Globus pallidus (tissue), 1 donor: ENCODE data around the gene LCNL1.
"Not testable (repeated sequence)": the region's sequence is repeated elsewhere in the genome, so short reads cannot be mapped to it uniquely, and the experiment has no call there.

Source experiments
- DNase-seq: peaks from one replicate; pipeline ENCODE4 v3.0.0-alpha.2; 2015; ENCODE audit warnings: low spot score

LCNL1 gene

DNA sequence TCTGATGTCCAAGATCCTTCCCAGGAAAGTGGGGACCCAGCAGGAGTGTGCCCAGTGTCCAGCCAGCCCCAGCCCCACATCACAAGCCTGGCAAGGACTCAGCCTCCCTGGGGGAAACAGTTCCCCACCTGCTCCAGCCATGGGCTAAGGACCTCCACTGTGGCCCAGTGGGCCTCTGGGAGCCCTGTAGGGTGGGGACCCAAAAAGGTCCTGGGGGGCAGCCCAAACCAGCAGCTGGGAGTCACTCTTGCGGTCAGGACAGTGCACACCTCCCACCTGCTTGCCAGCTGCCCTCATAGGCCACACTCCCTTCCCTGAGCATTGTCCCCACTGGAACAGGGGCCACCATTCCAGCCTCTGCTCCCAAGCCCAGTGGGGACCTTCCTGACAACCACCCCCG, 43.6 kb downstream of the LCNL1 start:
- DNase-seq = no peak

- peak; percentile 54 for DNase-seq
These were observed 44.0 kb downstream of the LCNL1 start for GRCh38 chr9:137026828-137027227.

DNA sequence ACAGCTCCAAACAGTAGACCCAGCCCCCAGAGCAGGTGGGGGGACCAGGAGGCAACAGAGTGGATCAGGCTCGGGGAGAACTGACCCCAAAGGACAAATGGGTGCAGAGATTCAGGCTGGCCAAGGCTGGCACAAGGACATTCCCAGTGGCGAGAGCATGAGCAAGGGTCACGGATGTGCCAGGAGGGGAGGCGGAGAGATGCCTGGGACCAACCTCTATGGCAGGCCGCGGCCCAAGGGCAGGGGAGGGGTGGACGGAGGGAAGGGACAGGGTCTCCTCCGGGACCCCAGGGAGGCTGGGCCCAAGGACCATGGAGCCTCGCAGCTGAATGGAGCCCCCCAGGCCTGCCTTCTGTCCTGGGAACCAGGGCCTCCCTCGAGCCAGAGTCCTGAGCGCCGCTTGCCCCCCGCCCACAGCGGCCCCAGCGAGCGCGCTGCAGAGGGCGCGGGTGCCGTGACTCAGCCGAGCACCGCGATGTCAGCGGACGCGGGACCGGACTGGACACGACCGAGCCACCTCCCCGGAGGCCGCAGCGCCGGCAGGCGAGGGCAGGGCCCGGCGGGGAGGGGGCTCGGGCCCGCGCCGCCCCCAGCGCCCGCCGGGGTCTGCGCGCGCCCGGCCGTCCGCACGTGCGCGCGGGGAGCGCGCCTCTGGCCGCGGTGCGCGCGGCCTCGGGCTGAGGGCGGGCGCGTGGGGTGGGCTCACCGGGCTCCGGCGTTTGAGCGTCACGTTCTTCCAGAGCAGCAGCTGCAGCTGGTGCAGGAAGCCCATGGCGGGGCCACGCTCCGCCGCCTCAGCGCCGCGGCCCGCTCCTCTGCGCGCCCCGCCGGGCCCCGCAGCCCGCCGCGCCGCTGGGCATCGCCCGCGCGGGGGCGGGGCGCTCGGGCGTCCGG, 44.8 kb downstream of the LCNL1 start, which contains the start of gene ABCA2:
ABCA2 (minus strand) TSS at position 869 of the 894 bp plus-strand sequence; CDS start at position 772, 97 bp downstream.
- DNase-seq = peak; percentile 44

DNA sequence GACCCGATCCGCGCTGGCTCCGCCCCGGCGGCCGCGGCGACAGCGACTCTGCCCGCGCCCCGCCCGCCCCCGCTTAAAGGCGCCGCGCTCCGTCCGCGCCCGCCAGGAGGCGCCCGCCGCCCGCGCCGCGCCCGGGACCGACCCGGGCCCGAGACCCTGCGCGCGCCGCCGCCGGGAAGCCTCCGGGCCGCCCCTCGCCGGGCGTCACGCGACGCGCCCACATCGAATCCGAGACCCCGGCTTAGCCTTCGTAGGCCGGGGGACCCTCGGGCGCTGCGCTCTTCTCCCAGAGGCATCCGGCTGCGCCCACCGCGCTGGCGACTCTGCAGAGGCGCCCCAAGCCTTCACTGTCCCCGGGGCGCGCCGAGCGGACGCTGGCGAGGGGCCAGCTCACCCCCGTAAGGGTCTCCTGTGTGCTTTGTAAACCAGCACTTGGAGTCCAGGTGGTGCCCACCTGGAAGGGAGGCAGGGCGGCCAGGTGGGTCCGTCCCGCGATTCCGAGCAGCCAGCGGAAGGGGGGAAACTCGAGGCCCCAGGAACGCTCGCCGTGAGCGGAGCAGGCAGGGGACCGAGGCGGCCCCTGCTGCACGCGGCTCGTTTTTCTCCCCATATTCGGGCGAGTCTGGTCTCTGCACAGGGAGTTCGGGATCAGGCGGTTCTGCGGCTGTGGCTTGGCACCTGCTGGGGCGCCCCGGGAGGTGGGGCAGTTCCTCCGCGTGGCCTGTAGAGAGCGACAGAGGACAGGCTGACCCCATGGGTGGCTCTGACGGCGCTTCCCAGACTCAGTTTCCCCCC, 45.7 kb downstream of the LCNL1 start:
- peak; percentile 78 for DNase-seq

GRCh38 chr9:137029058-137029936, 46.5 kb downstream of the LCNL1 start:
- DNase-seq = peak; percentile 85

DNA sequence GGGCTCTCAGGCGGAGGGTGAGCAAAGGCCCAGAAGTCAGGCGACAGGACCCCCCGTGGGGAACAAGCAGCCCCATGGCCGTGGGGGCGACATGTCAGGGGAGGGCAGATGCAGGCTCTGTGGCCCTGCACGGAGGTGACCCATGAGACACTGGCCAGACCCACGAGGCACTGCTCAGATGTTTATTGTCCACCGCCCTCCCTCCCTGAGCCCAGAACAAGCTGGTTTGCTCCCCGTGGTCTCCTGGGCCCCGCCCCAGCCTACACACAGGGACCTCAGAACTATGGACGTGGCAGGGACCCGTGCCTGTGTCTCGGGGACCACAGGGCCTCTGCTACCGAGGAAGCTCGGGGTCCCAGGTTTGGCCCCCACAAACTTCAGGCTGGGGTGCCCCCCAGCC, 47.2 kb downstream of the LCNL1 start:
- no peak for DNase-seq

DNA sequence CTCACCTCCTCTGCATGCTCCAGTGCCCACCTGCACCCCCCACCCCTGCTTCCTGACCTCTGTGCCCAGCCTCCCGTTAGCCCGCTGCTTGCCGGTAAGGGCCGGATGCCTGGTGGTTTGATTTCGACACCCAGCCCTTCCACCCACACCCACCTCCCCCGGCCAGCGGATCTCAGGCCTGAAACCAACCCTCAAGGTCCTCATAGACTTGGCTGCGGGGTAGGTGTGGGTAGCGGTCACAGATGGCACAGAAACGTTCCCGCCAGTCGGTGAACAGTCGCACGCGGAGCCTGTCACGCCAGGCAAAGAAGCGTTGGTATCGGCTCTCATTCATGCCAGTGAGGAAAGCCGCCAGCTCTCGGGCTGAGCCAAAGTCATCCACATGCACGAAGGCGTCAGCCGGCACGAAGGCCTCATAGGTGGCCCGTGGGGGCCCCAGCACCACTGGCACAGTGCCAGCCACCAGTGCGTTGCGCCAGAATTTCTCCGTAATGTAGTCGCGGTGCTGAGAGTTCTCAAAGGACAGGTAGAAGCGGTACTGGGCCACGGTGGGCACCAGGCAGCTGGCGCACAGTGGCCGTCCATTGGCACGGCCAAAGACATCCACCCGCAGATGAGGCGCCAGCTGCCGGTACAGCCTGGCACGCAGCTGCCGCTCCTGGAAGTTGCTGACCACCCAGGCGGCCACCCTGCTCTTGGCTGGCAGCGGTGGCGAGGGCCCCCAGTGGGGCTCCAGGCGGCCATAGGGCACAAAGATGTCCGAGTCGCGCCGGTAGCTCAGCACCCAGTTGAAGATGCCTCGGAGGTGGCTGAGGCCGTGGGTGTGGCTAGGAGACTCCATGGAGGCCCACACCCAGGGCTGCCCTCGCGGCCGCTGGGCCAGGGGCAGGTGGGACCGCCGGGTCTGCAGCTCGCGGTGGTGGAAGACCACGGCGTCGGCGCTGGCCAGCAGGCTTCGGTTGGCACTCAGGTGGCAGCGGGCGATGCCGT, 48.0 kb downstream of the LCNL1 start:
- DNase-seq = no peak

GRCh38 chr9:137031904-137032640, 49.3 kb downstream of the LCNL1 start, which contains the start of gene FUT7:
FUT7 (minus strand) TSS chr9:137032088; CDS start chr9:137031991, 97 bp downstream.
- DNase-seq = no peak

- no peak for DNase-seq
These were observed 50.1 kb downstream of the LCNL1 start for GRCh38 chr9:137032858-137033257.

DNA sequence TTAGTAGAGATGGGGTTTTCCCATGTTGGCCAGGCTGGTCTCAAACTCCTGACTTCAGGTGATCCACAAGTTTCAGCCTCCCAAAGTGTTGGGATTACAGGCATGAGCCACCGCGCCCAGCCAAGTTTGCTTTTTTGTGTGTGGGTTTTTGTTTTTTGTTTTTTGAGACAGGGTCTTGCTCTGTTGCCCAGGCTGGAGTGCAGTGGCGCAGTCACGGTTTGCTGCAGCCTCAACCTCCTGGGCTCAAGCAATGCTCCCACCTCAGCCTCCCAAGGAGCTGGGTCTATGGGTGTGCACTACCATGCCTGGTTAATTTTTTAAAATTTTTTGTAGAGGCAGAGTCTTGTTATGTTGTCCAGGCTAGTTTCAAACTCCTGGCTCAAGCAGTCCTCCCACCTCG, 50.7 kb downstream of the LCNL1 start:
- DNase-seq = not testable (repeated sequence)

- no peak for DNase-seq
These were observed 51.4 kb downstream of the LCNL1 start for GRCh38 chr9:137034039-137034708.

DNA sequence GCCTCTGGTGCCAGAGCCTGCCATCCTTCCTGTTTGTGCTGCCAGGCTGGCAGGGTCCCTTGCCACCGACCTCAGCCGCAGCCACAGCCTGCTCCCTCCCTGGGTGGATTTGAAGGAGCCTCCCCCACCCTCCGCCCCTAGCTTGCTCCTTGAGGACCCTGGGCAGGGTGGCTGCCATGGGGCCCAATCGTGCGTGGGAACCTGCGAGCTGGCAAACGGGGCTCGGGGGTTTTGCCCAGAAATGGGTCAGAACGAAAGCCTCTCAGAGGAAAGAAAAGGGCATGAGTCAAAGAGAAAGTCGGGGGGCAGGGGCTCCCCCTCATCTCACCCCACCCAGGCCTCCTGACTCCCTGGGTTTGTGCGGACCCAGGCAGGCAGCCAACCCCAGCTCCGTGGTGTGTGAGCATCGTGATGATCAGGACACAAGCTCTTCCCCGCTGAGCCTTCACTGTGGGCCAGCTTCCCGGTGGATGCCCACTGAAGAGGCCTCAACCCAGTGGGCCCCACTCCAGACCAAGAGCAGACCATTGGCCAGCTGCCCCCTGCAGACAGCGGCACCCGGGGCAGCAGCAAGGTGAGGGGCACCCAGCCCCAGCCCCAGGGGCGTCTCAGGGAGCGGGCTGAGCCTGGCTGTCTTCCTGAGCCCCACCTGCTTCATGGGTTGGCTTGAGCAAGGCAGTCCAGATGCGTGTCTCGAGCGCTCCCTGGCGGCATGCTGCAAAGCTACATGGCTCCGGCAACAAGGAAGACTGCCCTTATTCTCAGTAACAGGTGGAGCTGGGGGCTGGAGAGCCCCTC, 52.1 kb downstream of the LCNL1 start:
- DNase-seq = peak; percentile 85
